K562 (cell line): Measurements from ENCODE around the gene FAM234B. TPM values are rescaled to one million over a fixed set of nuclear protein-coding genes. Genes with fewer than 3 reads are reported as not detected.

Source experiments
- ATAC-seq: fragments of 200-7000 bp; cut with Tn5 transposase; 3 replicates; pipeline ENCODE4 v1.9.1; 2020; ENCODE audit warnings: moderate library complexity
- BruUV-seq: library from RNA; stranded (reverse); fragments of 400-500 nt; replicated peaks from 2 replicates; lab custom pipeline; 2021; lab: Mats Ljungman, UMichigan
- CTCF ChIA-PET: fragments of 300-600 bp; formaldehyde crosslinking; extraction: SDS; loops from one replicate; lab custom pipeline; 2021; ENCODE audit warnings: low intra/inter-chr PET ratio; lab: Yijun Ruan, JAX
- POLR2A ChIA-PET: fragments of 300-600, 350-650 bp; sonication (Branson Sonifier 250); formaldehyde crosslinking; extraction: SDS; loops from one replicate; lab custom pipeline; 2021; ENCODE audit warnings: antibody characterized with exemption, inconsistent platforms; lab: Yijun Ruan, JAX
- DNase-seq, 4 experiments: peaks; one replicate each; pipeline versions ENCODE4 v3.0.0 to v3.0.0-alpha.2; 2011 to 2018; ENCODE audit warnings: low spot score in 3 of 4, mixed read lengths in 3 of 4; ENCODE audit errors: extremely low read depth in 1 of 4
- FAIRE-seq: peaks from 2 replicates; lab custom pipeline; 2011; peaks lifted over from hg19 to GRCh38; lab: Jason Lieb, UNC
- H2AFZ ChIP-seq: 2 replicates; pipeline ENCODE4 v1.6.0; 2011; ENCODE audit warnings: low read depth, low read length, control low read depth, inconsistent platforms
- H3K27ac ChIP-seq: fragments of 200-600 bp; 3 replicates; pipeline ENCODE4 v1.8.0; 2011; ENCODE audit warnings: low read depth, mild to moderate bottlenecking, control low read depth, inconsistent platforms, low read length, moderate library complexity, mixed read lengths; ENCODE audit errors: extremely low read depth
- H3K27me3 ChIP-seq, 2 experiments: fragments of 300-600 bp in 1 of 2; 2 replicates in 1 of 2; 3 replicates in 1 of 2; pipeline versions ENCODE4 v1.6.0 to v1.8.0; 2011; ENCODE audit warnings: inconsistent platforms in 2 of 2, low read length in 2 of 2, mild to moderate bottlenecking in 1 of 2, mixed read lengths in 1 of 2, moderate library complexity in 1 of 2; ENCODE audit not compliant: control insufficient read depth in 2 of 2, insufficient read depth in 2 of 2
- H3K36me3 ChIP-seq: fragments of 300-600 bp; 3 replicates; pipeline ENCODE4 v1.8.0; 2011; ENCODE audit warnings: mild to moderate bottlenecking, low read length, inconsistent platforms; ENCODE audit not compliant: control insufficient read depth, insufficient read depth
- H3K4me1 ChIP-seq, 2 experiments: fragments of 200-600 bp in 1 of 2; replicated peaks in 1 of 2; 2 replicates in 1 of 2; 3 replicates in 1 of 2; pipeline versions ENCODE4 v1.5.1 to v1.8.0; 2011; ENCODE audit warnings: inconsistent platforms in 2 of 2, low read length in 2 of 2, mild to moderate bottlenecking in 1 of 2, mixed read lengths in 1 of 2, moderate library complexity in 1 of 2; ENCODE audit not compliant: control insufficient read depth in 2 of 2, insufficient read depth in 2 of 2
- H3K4me2 ChIP-seq: 2 replicates; pipeline ENCODE4 v1.6.1; 2011; ENCODE audit warnings: low read length, control low read depth, inconsistent platforms, mixed read lengths; ENCODE audit not compliant: insufficient read depth
- H3K4me3 ChIP-seq: fragments of 200-600 bp; sonication (generic), shearing (Covaris generic); 2 replicates; pipeline ENCODE4 v1.5.1; 2016; ENCODE audit warnings: control low read depth, inconsistent platforms
- H3K79me2 ChIP-seq: fragments of 200-600 bp; 3 replicates; pipeline ENCODE4 v1.8.0; 2011; ENCODE audit warnings: low read length, inconsistent platforms; ENCODE audit not compliant: control insufficient read depth, insufficient read depth
- H3K9ac ChIP-seq, 2 experiments: 2 replicates each; pipeline versions ENCODE4 v1.6.0 to v1.6.1; 2011; ENCODE audit warnings: low read depth in 2 of 2, low read length in 2 of 2, control low read depth in 1 of 2, inconsistent platforms in 1 of 2, mild to moderate bottlenecking in 1 of 2, mixed read lengths in 1 of 2; ENCODE audit not compliant: insufficient read depth in 1 of 2
- H3K9me1 ChIP-seq: one replicate; pipeline ENCODE4 v1.6.0; 2011; ENCODE audit warnings: inconsistent platforms, mild to moderate bottlenecking, low read length, moderate library complexity; ENCODE audit not compliant: control insufficient read depth, insufficient read depth
- H3K9me3 ChIP-seq: replicated peaks from 2 replicates; pipeline ENCODE4 v1.5.1; 2011; ENCODE audit warnings: low read depth, low read length, inconsistent platforms; ENCODE audit not compliant: control insufficient read depth, insufficient read depth
- H4K20me1 ChIP-seq: replicated peaks from 2 replicates; pipeline ENCODE4 v1.6.1; 2011; ENCODE audit warnings: low read length, inconsistent platforms, mixed read lengths; ENCODE audit not compliant: control insufficient read depth, insufficient read depth
- NFRKB ChIP-seq: fragments of 450-650 bp; IDR thresholded peaks from 2 replicates; pipeline ENCODE4 v1.6.1; 2016; ENCODE audit warnings: low read depth
- RBM25 ChIP-seq: fragments of 200-400 bp; formaldehyde crosslinking; IDR thresholded peaks from 2 replicates; pipeline ENCODE4 v1.6.1; 2018; ENCODE audit warnings: low read length, low read depth, moderate library complexity; ENCODE audit not compliant: severe bottlenecking
- SRSF3 ChIP-seq: fragments of 200-400 bp; formaldehyde crosslinking; IDR thresholded peaks from 2 replicates; pipeline ENCODE4 v1.6.1; 2016; ENCODE audit warnings: mild to moderate bottlenecking, low read length, moderate library complexity; ENCODE audit not compliant: insufficient read depth
- ZBTB7A ChIP-seq: IDR thresholded peaks from 2 replicates; pipeline ENCODE4 v1.6.1; 2011; ENCODE audit warnings: low read depth, mild to moderate bottlenecking, low read length, moderate library complexity, borderline replicate concordance; ENCODE audit not compliant: control insufficient read depth
- ZNF239 ChIP-seq: fragments of 250-450 bp; sonication (Bioruptor Pico); IDR thresholded peaks from 2 replicates; pipeline ENCODE4 v1.4.0; 2020; ENCODE audit warnings: mild to moderate bottlenecking
- WGBS: fragments of 100-300 bp; shearing (Covaris generic); methylation state at CpG from one replicate; pipeline ENCODE4 v1.1.6; 2016; ENCODE audit warnings: low coverage, mixed read lengths; ENCODE audit not compliant: insufficient coverage; ENCODE audit errors: missing lambda C conversion rate; 5-methylcytosine and 5-hydroxymethylcytosine counted together
- in situ Hi-C: fragments of 300-500 bp; cut with MboI; formaldehyde crosslinking; loops from 4 replicates; pipeline ENCODE4 v1.15.0; 2018; ENCODE audit warnings: inconsistent platforms, mixed read lengths
- intact Hi-C: fragments of 100-400 bp; cut with micrococcal nuclease; formaldehyde crosslinking; loops from 2 replicates; pipeline ENCODE4 v1.14.2; 2022
- polyA plus RNA-seq, 8 experiments: library from polyadenylated mRNA; depleted of rRNA in 4 of 8; stranded (reverse) in 5 of 8; unstranded in 3 of 8; fragments of >200 nt; fragmentation: Nextera tagmentation in 2 of 8; fragmentation: Illumina TruSeq in 1 of 8; extraction: Ambion mirVana in 2 of 8; extraction: Trizol in 1 of 8; gene quantifications; 2 replicates each; pipeline versions ENCODE4 v1.2.1 to v1.2.3, GENCODE V29; 2011 to 2014; ENCODE audit warnings: inconsistent platforms in 1 of 8, missing spikeins in 1 of 8
- total RNA-seq, 7 experiments: library from RNA; depleted of rRNA in 6 of 7; stranded (reverse); fragments of >200 nt in 6 of 7; fragmentation: Illumina TruSeq in 2 of 7; extraction: Trizol in 2 of 7; gene quantifications; 2 replicates each; pipeline versions ENCODE4 v1.2.1 to v1.2.3, GENCODE V29; 2011 to 2021; ENCODE audit warnings: low replicate concordance in 1 of 7
- TF ChIP-seq, protein P1 (sequence below): IDR thresholded peaks from 3 replicates; pipeline ENCODE4 v1.6.1; 2011; ENCODE audit warnings: borderline replicate concordance, mild to moderate bottlenecking; ENCODE audit not compliant: insufficient read length, insufficient read depth
- TF ChIP-seq, protein P2 (sequence below): fragments of 450-650 bp; IDR thresholded peaks from one replicate; pipeline ENCODE4 v1.6.1; 2018; ENCODE audit warnings: mild to moderate bottlenecking, moderate library complexity; ENCODE audit not compliant: partially characterized antibody
- TF ChIP-seq, protein P3 (sequence below): fragments of 450-650 bp; conservative IDR thresholded peaks from 2 replicates; pipeline ENCODE4 v1.6.1; 2016; ENCODE audit warnings: missing genetic modification characterization, low read depth, mild to moderate bottlenecking, control low read depth, missing compliant biosample characterization

FAM234B gene
- total and polyA plus RNA-seq, 9 of the 15 experiments (the other 6 are each of a cell fraction or from before 2014, with no cell fraction given), result 1.00 to 4.3 (median 2.0) TPM

DNA sequence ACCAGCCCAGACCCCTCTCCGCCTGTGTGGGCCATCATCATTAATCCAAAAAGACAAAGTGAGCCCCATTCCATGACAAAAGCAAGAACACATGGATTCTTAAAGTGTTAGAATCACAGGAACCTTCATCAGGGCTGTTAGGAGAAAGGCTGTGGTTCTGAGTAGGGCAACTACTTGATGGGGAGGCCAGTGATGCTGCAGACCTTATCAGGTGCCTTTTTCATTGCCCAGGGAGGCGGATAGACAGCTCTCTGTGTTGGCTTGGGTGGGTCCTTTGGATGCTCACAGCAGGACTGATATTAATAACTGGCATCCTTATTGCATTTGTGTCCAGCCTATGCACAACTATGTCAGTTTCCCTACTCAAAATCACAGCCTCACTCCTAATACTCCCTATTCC is 46.4 kb upstream of the FAM234B start:
- H3K79me2 ChIP-seq, result no peaks in the 10 kb centered on the region

More for the DNA sequence above, 46.4 kb upstream of the FAM234B start:
- in situ Hi-C loops, result no loop called here
- Histone ChIP-seq H3K9me3 (no peaks in the 10 kb centered on the region), H3K9me1 (no peaks in the 10 kb centered on the region), H3K4me1 (peaks cover 6 to 22% of the 10 kb centered on the region in 2 experiments; a peak in 4 of 5 replicates), H3K36me3 (no peaks in the 10 kb centered on the region), H3K27ac (no peak overlapping the region), H3K4me2 (no peak overlapping the region), H3K27me3 (no peaks in the 10 kb centered on the region), H4K20me1 (0 out of 2 replicates have a peak, but pooled peaks cover 5% of the 10 kb centered on the region), H3K9ac (no peak overlapping the region), H3K4me3 (no peak overlapping the region), H2AFZ (no peak overlapping the region)
- intact Hi-C loops, result no loop called here
- TF ChIP-seq, protein P1, sequence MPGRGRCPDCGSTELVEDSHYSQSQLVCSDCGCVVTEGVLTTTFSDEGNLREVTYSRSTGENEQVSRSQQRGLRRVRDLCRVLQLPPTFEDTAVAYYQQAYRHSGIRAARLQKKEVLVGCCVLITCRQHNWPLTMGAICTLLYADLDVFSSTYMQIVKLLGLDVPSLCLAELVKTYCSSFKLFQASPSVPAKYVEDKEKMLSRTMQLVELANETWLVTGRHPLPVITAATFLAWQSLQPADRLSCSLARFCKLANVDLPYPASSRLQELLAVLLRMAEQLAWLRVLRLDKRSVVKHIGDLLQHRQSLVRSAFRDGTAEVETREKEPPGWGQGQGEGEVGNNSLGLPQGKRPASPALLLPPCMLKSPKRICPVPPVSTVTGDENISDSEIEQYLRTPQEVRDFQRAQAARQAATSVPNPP, result no peak
- TF ChIP-seq, protein P2, sequence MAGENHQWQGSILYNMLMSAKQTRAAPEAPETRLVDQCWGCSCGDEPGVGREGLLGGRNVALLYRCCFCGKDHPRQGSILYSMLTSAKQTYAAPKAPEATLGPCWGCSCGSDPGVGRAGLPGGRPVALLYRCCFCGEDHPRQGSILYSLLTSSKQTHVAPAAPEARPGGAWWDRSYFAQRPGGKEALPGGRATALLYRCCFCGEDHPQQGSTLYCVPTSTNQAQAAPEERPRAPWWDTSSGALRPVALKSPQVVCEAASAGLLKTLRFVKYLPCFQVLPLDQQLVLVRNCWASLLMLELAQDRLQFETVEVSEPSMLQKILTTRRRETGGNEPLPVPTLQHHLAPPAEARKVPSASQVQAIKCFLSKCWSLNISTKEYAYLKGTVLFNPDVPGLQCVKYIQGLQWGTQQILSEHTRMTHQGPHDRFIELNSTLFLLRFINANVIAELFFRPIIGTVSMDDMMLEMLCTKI, result no peak
- peak; percentile 92 for TF ChIP-seq ZNF239
- no peak for TF ChIP-seq ZBTB7A
- no peak for TF ChIP-seq SRSF3
- peak; percentile 34 for TF ChIP-seq RBM25
- TF ChIP-seq NFRKB, result no peak
- TF ChIP-seq, protein P3, sequence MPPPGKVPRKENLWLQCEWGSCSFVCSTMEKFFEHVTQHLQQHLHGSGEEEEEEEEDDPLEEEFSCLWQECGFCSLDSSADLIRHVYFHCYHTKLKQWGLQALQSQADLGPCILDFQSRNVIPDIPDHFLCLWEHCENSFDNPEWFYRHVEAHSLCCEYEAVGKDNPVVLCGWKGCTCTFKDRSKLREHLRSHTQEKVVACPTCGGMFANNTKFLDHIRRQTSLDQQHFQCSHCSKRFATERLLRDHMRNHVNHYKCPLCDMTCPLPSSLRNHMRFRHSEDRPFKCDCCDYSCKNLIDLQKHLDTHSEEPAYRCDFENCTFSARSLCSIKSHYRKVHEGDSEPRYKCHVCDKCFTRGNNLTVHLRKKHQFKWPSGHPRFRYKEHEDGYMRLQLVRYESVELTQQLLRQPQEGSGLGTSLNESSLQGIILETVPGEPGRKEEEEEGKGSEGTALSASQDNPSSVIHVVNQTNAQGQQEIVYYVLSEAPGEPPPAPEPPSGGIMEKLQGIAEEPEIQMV (tag), result no peak
- FAIRE-seq (no peak), ATAC-seq (no peak), DNase-seq (no peak)
- POLR2A ChIA-PET, result no interaction called here
- WGBS, result 90% methylated on average over 2 of the region's 2 CpGs
- BruUV-seq, result no TSS peak
- CTCF ChIA-PET, result no interaction called here
